OCI-LY1 (cell line): Measurements from ENCODE around the gene PDE3A.

Experiments
- H2AFZ ChIP-seq: fragments of 200-600 bp; sonication (generic), shearing (Covaris generic); 2 replicates; pipeline ENCODE4 v1.6.0; 2014; ENCODE audit warnings: antibody characterized with exemption, mild to moderate bottlenecking, low read length
- H3F3A ChIP-seq: fragments of 200-600 bp; sonication (generic), shearing (Covaris generic); 2 replicates; pipeline ENCODE4 v1.6.0; 2014; ENCODE audit warnings: mild to moderate bottlenecking, antibody characterized with exemption, low read length, moderate library complexity; ENCODE audit not compliant: insufficient read depth
- H3K27ac ChIP-seq: fragments of 200-600 bp; sonication (generic); 2 replicates; pipeline ENCODE4 v1.5.1; 2014; ENCODE audit warnings: low read length, mixed run types, mild to moderate bottlenecking, low read depth; ENCODE audit not compliant: poor library complexity, severe bottlenecking
- H3K27me3 ChIP-seq: fragments of 200-600 bp; sonication (generic); 2 replicates; pipeline ENCODE4 v1.6.0; 2014; ENCODE audit warnings: antibody characterized with exemption, mild to moderate bottlenecking, low read length, moderate library complexity; ENCODE audit not compliant: insufficient read depth
- H3K36me3 ChIP-seq: fragments of 200-600 bp; sonication (generic); 2 replicates; pipeline ENCODE4 v1.6.1; 2014; ENCODE audit warnings: mild to moderate bottlenecking, antibody characterized with exemption, low read length, moderate library complexity, mixed read lengths; ENCODE audit not compliant: insufficient read depth
- H3K4me1 ChIP-seq: fragments of 200-600 bp; sonication (generic); 2 replicates; pipeline ENCODE4 v1.5.1; 2014; ENCODE audit warnings: mild to moderate bottlenecking, low read length, moderate library complexity; ENCODE audit not compliant: insufficient read depth, severe bottlenecking
- H3K4me2 ChIP-seq: fragments of 200-600 bp; sonication (generic), shearing (Covaris generic); 2 replicates; pipeline ENCODE4 v1.6.1; 2014; ENCODE audit warnings: low read length
- H3K4me3 ChIP-seq: fragments of 200-600 bp; sonication (generic); 2 replicates; pipeline ENCODE4 v1.5.1; 2014; ENCODE audit warnings: low read length, low read depth, mild to moderate bottlenecking, mixed read lengths; ENCODE audit not compliant: poor library complexity, severe bottlenecking
- H3K79me2 ChIP-seq: fragments of 200-600 bp; shearing (Covaris generic); 2 replicates; pipeline ENCODE4 v1.6.1; 2016; ENCODE audit warnings: mixed run types, low read length, mixed read lengths; ENCODE audit not compliant: insufficient read depth
- H3K9ac ChIP-seq: fragments of 200-600 bp; sonication (generic), shearing (Covaris generic); 2 replicates; pipeline ENCODE4 v1.6.1; 2014; ENCODE audit warnings: mild to moderate bottlenecking, low read length, mixed read lengths
- H3K9me2 ChIP-seq: fragments of 200-600 bp; sonication (generic), shearing (Covaris generic); 2 replicates; pipeline ENCODE4 v1.6.1; 2014; ENCODE audit warnings: low read depth, mild to moderate bottlenecking, low read length, mixed read lengths
- H3K9me3 ChIP-seq: fragments of 200-600 bp; shearing (Covaris generic); 2 replicates; pipeline ENCODE4 v1.6.1; 2014; ENCODE audit warnings: low read length, mixed read lengths
- H4K20me1 ChIP-seq: fragments of 200-600 bp; sonication (generic), shearing (Covaris generic); 2 replicates; pipeline ENCODE4 v1.6.0; 2016; ENCODE audit warnings: mild to moderate bottlenecking, low read length; ENCODE audit not compliant: insufficient read depth
- EZH2 ChIP-seq: fragments of 200-600 bp; sonication (generic), shearing (Covaris generic); IDR thresholded peaks from 2 replicates; pipeline ENCODE4 v1.8.0; 2017; ENCODE audit warnings: borderline replicate concordance, mixed run types, mild to moderate bottlenecking, antibody characterized with exemption, low read length, moderate library complexity, mixed read lengths
- TF ChIP-seq, protein P1 (sequence below): fragments of 200-600 bp; sonication (generic), shearing (Covaris generic); IDR thresholded peaks from 2 replicates; pipeline ENCODE4 v1.5.1; 2017; ENCODE audit warnings: mild to moderate bottlenecking, antibody characterized with exemption, low read length, moderate library complexity, mixed read lengths

The PDE3A gene

DNA sequence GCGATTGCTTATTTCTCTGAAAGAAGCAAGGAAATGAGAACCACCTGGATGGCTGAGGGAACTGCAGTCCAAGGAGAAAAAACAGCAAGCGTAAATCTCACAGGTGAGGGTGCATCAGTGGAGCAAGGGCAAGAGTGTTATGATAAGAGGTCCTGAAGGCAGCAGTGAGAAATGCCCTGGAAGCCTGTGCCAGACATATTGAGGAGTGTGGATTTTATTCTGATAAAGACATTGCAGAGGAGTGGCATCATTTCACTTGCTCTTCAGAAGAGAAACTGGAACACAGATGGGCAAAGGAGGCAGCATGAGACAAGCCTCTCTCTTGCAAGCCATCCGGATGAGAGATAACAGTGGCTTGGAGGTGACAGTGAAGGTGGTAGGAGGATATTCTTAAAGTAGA lies 78.5 kb downstream of the PDE3A start:
- H3K4me3 ChIP-seq, result no peak overlapping the region
- no peaks in the 10 kb centered on the region for H3K79me2 ChIP-seq
- no peaks in the 10 kb centered on the region for H3K36me3 ChIP-seq
- H3K27ac ChIP-seq, result no peak overlapping the region
- TF ChIP-seq, protein P1, sequence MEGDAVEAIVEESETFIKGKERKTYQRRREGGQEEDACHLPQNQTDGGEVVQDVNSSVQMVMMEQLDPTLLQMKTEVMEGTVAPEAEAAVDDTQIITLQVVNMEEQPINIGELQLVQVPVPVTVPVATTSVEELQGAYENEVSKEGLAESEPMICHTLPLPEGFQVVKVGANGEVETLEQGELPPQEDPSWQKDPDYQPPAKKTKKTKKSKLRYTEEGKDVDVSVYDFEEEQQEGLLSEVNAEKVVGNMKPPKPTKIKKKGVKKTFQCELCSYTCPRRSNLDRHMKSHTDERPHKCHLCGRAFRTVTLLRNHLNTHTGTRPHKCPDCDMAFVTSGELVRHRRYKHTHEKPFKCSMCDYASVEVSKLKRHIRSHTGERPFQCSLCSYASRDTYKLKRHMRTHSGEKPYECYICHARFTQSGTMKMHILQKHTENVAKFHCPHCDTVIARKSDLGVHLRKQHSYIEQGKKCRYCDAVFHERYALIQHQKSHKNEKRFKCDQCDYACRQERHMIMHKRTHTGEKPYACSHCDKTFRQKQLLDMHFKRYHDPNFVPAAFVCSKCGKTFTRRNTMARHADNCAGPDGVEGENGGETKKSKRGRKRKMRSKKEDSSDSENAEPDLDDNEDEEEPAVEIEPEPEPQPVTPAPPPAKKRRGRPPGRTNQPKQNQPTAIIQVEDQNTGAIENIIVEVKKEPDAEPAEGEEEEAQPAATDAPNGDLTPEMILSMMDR, result no peak
- TF ChIP-seq EZH2, result no peak
- no peak overlapping the region for H2AFZ ChIP-seq
- H3K9me2 ChIP-seq, result no peaks in the 10 kb centered on the region
- no peaks in the 10 kb centered on the region for H3F3A ChIP-seq
- no peaks in the 10 kb centered on the region for H4K20me1 ChIP-seq
- H3K27me3 ChIP-seq, result no peaks in the 10 kb centered on the region
- H3K9ac ChIP-seq, result no peak overlapping the region
- no peaks in the 10 kb centered on the region for H3K9me3 ChIP-seq
- no peak overlapping the region for H3K4me2 ChIP-seq
- no peaks in the 10 kb centered on the region for H3K4me1 ChIP-seq

DNA sequence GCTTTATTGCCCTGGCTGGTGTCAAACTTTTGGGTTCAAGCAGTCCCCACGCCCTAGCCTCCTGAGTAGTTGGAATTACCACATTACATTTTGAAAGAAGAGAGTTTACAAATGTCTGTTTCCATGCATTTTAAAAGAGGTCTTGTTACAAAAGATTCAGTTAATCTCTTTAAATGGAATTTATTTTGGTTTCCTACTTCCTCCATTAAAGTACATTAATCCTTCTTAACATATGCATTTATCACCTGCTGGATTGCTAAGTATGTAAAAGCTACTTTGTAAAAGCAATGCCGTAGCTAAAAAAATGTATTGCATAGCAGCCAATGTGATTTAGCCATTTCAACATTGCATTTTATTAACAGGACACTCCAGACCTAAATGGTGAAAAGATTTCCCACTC lies 80.4 kb downstream of the PDE3A start:
- Histone ChIP-seq H4K20me1 (no peaks in the 10 kb centered on the region), H3K4me2 (no peak overlapping the region), H3K4me1 (no peaks in the 10 kb centered on the region), H3K36me3 (no peaks in the 10 kb centered on the region), H3K9ac (no peak overlapping the region), H3F3A (no peaks in the 10 kb centered on the region), H3K27ac (no peak overlapping the region), H3K9me3 (no peaks in the 10 kb centered on the region), H2AFZ (no peak overlapping the region), H3K4me3 (no peak overlapping the region), H3K79me2 (no peaks in the 10 kb centered on the region), H3K27me3 (no peaks in the 10 kb centered on the region), H3K9me2 (no peaks in the 10 kb centered on the region)
- no peak for TF ChIP-seq EZH2
- TF ChIP-seq, protein P1, result no peak

DNA sequence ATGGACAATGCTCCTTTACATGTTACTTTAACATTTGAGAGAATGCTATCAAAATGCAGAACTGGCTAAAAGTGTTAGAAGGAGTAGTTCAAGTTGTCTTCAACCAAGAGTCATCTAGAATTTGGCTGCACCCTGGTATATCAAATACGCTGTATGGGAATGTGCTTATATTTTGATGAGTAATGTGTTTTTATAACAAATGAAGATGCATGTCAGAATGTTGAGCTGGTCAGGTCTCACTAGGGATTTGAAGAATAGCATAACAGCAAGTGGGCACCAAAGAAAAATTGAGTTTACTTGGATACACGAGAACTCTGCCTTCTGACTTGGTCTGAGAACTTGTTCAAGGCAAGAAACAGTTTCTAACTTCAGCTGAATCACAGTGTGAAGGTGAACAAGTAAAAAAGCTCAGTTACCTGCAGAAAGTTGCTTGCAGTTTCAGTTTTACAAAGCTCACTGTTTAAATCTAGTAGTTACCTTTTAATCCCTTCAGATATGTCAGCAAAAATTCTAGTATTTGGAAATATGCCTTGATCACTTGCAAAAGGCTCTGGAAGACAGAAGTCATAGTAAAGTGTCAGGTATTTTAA lies 82.3 kb downstream of the PDE3A start:
- TF ChIP-seq EZH2, result no peak
- TF ChIP-seq, protein P1, result no peak
- H3K9me2 ChIP-seq, result no peaks in the 10 kb centered on the region
- no peaks in the 10 kb centered on the region for H3K79me2 ChIP-seq
- H3K9ac ChIP-seq, result no peak overlapping the region
- H3K4me2 ChIP-seq, result no peak overlapping the region
- H3K27me3 ChIP-seq, result no peaks in the 10 kb centered on the region
- H3K4me1 ChIP-seq, result no peaks in the 10 kb centered on the region
- no peaks in the 10 kb centered on the region for H4K20me1 ChIP-seq
- H3F3A ChIP-seq, result no peaks in the 10 kb centered on the region
- H3K4me3 ChIP-seq, result no peak overlapping the region
- H3K36me3 ChIP-seq, result no peaks in the 10 kb centered on the region
- H3K9me3 ChIP-seq, result no peaks in the 10 kb centered on the region
- H2AFZ ChIP-seq, result no peak overlapping the region
- H3K27ac ChIP-seq, result no peak overlapping the region
